HFFc6 (cell line): ENCODE data around the gene SH2D1B. TPM values are rescaled to one million over a fixed set of nuclear protein-coding genes. Genes with fewer than 3 reads are reported as not detected.

Experiments used
- DNase-seq: peaks from one replicate; pipeline ENCODE4 v3.0.0-alpha.2; 2018
- H3K27ac Mint-ChIP-seq: 2 replicates; pipeline ENCODE4 v1.8.0; 2020; ENCODE audit warnings: mild to moderate bottlenecking, mixed read lengths
- H3K27me3 Mint-ChIP-seq: 2 replicates; pipeline ENCODE4 v1.8.0; 2021; ENCODE audit warnings: mild to moderate bottlenecking, moderate library complexity, mixed read lengths; ENCODE audit not compliant: insufficient read depth
- H3K36me3 Mint-ChIP-seq: 2 replicates; pipeline ENCODE4 v1.8.0; 2021; ENCODE audit warnings: low read depth, mixed read lengths
- H3K4me1 Mint-ChIP-seq: 2 replicates; pipeline ENCODE4 v1.8.0; 2020; ENCODE audit warnings: low read depth, mixed read lengths
- H3K4me3 Mint-ChIP-seq: 2 replicates; pipeline ENCODE4 v1.8.0; 2020; ENCODE audit warnings: mild to moderate bottlenecking, moderate library complexity, mixed read lengths
- H3K9me3 Mint-ChIP-seq: 2 replicates; pipeline ENCODE4 v1.8.0; 2020; ENCODE audit warnings: mild to moderate bottlenecking, mixed read lengths
- total RNA-seq, 6 experiments: library from RNA; stranded (reverse); fragmentation: NEBNext Ultra II Directional; extraction: Animal tissue kit (Norgen Biotek cat#: 25700); gene quantifications; 2 replicates in 1 of 6; 3 replicates in 5 of 6; pipeline ENCODE4 v1.2.3, GENCODE V29; 2021
- TF ChIP-seq, protein P1 (sequence below): fragments of 200-600 bp; sonication (generic); IDR thresholded peaks from 2 replicates; pipeline ENCODE4 v1.5.0; 2021; ENCODE audit warnings: antibody characterized with exemption, mild to moderate bottlenecking

Gene SH2D1B
- total RNA-seq, 6 experiments from 2014 or later = not detected

DNA sequence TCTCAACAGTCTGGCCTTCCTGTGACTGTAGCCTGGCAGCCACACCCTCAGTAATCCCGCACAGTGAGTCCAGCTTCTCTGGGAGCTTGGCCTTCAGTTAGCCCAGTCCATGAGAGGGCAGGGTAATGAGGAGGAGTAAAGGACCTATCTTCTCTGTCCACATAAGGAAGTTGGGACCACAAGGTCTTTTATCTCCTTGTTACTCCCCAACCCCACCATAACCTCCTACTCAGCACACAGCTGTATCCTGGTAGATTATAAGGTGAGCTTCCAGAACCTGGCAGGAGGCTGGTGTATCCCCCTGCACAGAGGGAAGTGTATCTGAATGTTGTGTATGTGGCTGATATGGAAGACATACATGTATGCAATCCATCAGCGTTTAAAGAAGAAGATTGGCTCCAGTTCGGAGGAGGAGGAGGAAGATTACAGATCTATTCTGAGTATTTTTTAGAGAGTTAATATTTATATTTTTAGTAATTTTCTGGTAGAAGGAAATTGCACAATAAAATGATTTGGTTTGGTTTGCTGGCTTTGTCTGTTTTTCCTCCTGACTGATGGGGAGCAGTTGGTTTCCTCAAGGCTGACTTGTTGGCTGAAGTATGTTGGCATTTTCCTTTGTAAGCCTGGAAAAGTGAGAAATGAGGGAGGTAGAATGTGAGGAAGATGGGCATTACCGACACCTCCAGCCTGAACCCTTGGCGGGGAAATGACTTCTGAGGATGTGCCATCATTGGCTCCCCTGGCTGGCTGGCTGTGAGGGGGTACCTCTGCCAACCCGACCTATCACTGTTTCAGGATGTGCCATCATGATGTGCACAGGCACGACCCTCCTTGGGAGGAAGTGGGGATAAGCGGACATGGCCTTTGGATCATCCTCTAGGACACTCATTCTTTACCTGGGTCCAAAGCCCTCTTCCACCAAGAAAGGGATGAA is 25.4 kb downstream of the SH2D1B start:
- Mint-ChIP-seq H3K4me1 (peaks cover 12% of the 10 kb centered on the region), H3K4me3 (no peak overlapping the region), H3K36me3 (no peaks in the 10 kb centered on the region), H3K27ac (no peak overlapping the region), H3K27me3 (peaks cover 44% of the 10 kb centered on the region), H3K9me3 (no peaks in the 10 kb centered on the region)
- no peak for DNase-seq
- TF ChIP-seq, protein P1, sequence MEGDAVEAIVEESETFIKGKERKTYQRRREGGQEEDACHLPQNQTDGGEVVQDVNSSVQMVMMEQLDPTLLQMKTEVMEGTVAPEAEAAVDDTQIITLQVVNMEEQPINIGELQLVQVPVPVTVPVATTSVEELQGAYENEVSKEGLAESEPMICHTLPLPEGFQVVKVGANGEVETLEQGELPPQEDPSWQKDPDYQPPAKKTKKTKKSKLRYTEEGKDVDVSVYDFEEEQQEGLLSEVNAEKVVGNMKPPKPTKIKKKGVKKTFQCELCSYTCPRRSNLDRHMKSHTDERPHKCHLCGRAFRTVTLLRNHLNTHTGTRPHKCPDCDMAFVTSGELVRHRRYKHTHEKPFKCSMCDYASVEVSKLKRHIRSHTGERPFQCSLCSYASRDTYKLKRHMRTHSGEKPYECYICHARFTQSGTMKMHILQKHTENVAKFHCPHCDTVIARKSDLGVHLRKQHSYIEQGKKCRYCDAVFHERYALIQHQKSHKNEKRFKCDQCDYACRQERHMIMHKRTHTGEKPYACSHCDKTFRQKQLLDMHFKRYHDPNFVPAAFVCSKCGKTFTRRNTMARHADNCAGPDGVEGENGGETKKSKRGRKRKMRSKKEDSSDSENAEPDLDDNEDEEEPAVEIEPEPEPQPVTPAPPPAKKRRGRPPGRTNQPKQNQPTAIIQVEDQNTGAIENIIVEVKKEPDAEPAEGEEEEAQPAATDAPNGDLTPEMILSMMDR = no peak

- no peaks in the 10 kb centered on the region for H3K9me3 Mint-ChIP-seq
- peaks cover 12% of the 10 kb centered on the region for H3K4me1 Mint-ChIP-seq
Measured at GRCh38 chr1:162385702-162386101, 26.2 kb downstream of the SH2D1B start.

DNA sequence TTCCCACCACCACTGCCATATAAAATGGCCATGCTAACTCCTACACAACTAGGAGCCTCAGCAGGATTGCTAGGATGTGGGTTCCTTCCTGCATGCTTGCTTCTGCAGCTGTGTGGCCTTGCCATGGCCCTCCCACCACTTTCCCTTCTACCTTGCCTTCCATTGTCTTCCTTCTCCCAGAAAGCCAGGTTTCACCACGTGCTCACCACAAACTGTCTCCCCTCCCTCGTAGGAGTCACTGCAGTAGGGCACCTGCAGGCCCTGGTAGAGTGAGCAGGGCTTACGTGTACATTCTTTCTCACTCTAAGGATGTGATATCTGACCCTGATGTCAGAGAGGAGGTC is 26.7 kb downstream of the SH2D1B start:
- no peaks in the 10 kb centered on the region for H3K36me3 Mint-ChIP-seq
- DNase-seq = no peak
- H3K27me3 Mint-ChIP-seq = peaks cover 45% of the 10 kb centered on the region
- TF ChIP-seq, protein P1 = no peak
- no peak overlapping the region for H3K27ac Mint-ChIP-seq
- no peak overlapping the region for H3K4me3 Mint-ChIP-seq
- peaks cover 12% of the 10 kb centered on the region for H3K4me1 Mint-ChIP-seq
- no peaks in the 10 kb centered on the region for H3K9me3 Mint-ChIP-seq

More at GRCh38 chr1:162385702-162386101, 26.2 kb downstream of the SH2D1B start:
- H3K4me3 Mint-ChIP-seq = no peak overlapping the region
- peaks cover 47% of the 10 kb centered on the region for H3K27me3 Mint-ChIP-seq
- H3K36me3 Mint-ChIP-seq = no peaks in the 10 kb centered on the region
- no peak for DNase-seq
- TF ChIP-seq, protein P1 = no peak
- no peak overlapping the region for H3K27ac Mint-ChIP-seq

DNA sequence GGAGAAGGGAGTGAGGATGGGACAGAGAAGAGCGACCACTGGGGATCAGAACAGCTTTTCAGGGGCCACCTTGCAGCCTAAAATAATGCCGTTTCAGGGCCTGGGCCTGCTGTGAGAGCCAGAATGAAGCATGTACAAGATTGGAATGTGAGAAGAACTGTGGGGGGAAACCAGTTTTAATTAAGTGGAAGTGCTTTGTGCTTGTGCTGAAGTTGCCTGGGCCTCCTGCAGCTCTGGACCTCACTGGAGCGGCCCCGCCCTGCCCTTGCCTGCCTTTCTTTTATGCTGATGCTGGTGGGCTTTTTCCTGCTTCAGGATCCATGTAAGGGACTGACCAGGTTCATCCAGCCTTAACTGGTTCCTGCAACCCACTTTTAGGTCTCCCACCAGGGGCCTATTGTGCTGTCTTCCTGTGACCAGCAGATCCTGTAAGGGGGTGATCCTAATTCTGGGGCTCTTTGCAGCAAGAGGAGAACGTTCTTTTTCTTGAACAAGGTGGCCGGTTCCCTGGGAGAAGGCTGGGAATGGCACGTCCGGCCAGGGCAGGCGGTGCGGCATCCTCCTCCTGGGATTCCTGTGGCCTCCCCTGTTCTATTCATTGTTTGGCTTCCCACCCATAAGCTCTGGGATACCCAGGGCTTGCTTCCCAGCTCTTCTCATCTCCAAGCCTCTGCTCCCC is 27.2 kb downstream of the SH2D1B start:
- TF ChIP-seq, protein P1 = no peak
- H3K4me1 Mint-ChIP-seq = peaks cover 12% of the 10 kb centered on the region

DNA sequence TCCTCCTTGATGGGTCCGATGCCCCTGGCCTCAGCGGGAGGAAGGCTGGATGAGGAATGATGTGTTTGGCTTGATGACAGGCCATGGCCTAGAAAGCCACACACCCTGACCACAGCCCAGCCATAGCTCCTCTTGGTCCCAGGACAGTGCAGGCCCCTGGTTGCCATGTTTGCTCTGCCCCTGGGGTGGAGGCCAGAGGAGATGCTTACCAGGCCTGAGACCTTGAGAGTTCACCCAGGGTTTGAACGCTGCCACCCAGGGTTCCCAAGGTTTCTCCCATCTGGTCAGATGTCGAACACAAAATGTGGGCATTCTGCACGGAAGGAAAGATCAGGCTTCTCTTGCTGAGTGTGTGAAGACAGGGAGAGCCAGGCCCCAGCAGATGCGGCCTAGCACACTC is 27.8 kb downstream of the SH2D1B start:
- Mint-ChIP-seq H3K4me1 (peaks cover 6% of the 10 kb centered on the region), H3K27me3 (peaks cover 38% of the 10 kb centered on the region), H3K9me3 (no peaks in the 10 kb centered on the region), H3K36me3 (no peaks in the 10 kb centered on the region), H3K27ac (no peak overlapping the region), H3K4me3 (no peak overlapping the region)
- DNase-seq = no peak
- TF ChIP-seq, protein P1 = no peak

More for the DNA sequence above, 27.2 kb downstream of the SH2D1B start:
- peaks cover 43% of the 10 kb centered on the region for H3K27me3 Mint-ChIP-seq
- no peak overlapping the region for H3K4me3 Mint-ChIP-seq
- no peak overlapping the region for H3K27ac Mint-ChIP-seq
- H3K36me3 Mint-ChIP-seq = no peaks in the 10 kb centered on the region
- no peaks in the 10 kb centered on the region for H3K9me3 Mint-ChIP-seq
- no peak for DNase-seq
